Karpas-422 (cell line): ENCODE results near the gene CTNND2. TPM values are rescaled to one million over a fixed set of nuclear protein-coding genes. Genes with fewer than 3 reads are reported as not detected.

Source experiments
- DNase-seq: peaks from one replicate; pipeline ENCODE4 v3.0.0-alpha.2; 2015
- H2AFZ ChIP-seq: fragments of 200-600 bp; sonication (generic); 2 replicates; pipeline ENCODE4 v1.6.1; 2014; ENCODE audit warnings: antibody characterized with exemption, low read length, mixed read lengths
- H3K27ac ChIP-seq: fragments of 200-600 bp; sonication (generic); 2 replicates; pipeline ENCODE4 v1.5.1; 2014; ENCODE audit warnings: mild to moderate bottlenecking, low read length, moderate library complexity
- H3K27me3 ChIP-seq: fragments of 200-600 bp; sonication (generic); 2 replicates; pipeline ENCODE4 v1.6.1; 2014; ENCODE audit warnings: low read length, mixed read lengths
- H3K36me3 ChIP-seq: fragments of 200-600 bp; sonication (generic); 2 replicates; pipeline ENCODE4 v1.6.1; 2014; ENCODE audit warnings: low read length, mixed read lengths; ENCODE audit not compliant: insufficient read depth
- H3K4me1 ChIP-seq: fragments of 200-600 bp; sonication (generic); 2 replicates; pipeline ENCODE4 v1.6.1; 2014; ENCODE audit warnings: mild to moderate bottlenecking, low read length, mixed read lengths
- H3K4me2 ChIP-seq: fragments of 200-600 bp; sonication (generic); 2 replicates; pipeline ENCODE4 v1.6.1; 2014; ENCODE audit warnings: low read length, low read depth, mild to moderate bottlenecking; ENCODE audit not compliant: poor library complexity, severe bottlenecking
- H3K4me3 ChIP-seq: fragments of 200-600 bp; sonication (generic); 2 replicates; pipeline ENCODE4 v1.5.1; 2014; ENCODE audit warnings: mild to moderate bottlenecking, antibody characterized with exemption, low read length, mixed read lengths
- H3K79me2 ChIP-seq: fragments of 200-600 bp; sonication (generic); 2 replicates; pipeline ENCODE4 v1.6.1; 2014; ENCODE audit warnings: mild to moderate bottlenecking, low read length, mixed read lengths
- H3K9ac ChIP-seq: fragments of 200-600 bp; sonication (generic); 2 replicates; pipeline ENCODE4 v1.6.0; 2014; ENCODE audit warnings: low read length
- H3K9me2 ChIP-seq: fragments of 200-600 bp; sonication (generic), shearing (Covaris generic); replicated peaks from 2 replicates; pipeline ENCODE4 v1.6.0; 2014; ENCODE audit warnings: mild to moderate bottlenecking, low read length, moderate library complexity; ENCODE audit not compliant: insufficient read depth
- H3K9me3 ChIP-seq: fragments of 300-700, 200-600 bp; sonication (generic); 2 replicates; pipeline ENCODE4 v1.6.1; 2014; ENCODE audit warnings: low read length, mixed read lengths
- H4K20me1 ChIP-seq: fragments of 200-600 bp; sonication (generic); 2 replicates; pipeline ENCODE4 v1.6.1; 2014; ENCODE audit warnings: mild to moderate bottlenecking, antibody characterized with exemption, low read length, low read depth; ENCODE audit not compliant: insufficient read depth
- total RNA-seq: library from RNA; depleted of rRNA; stranded (reverse); fragments of >200 nt; shearing (Covaris generic); gene quantifications from 2 replicates; pipeline ENCODE4 v1.2.3, GENCODE V29; 2014; ENCODE audit warnings: low replicate concordance

The CTNND2 gene
- total RNA-seq, 1 experiment from 2014 or later = not detected

GRCh38 chr5:11573140-11573992 lies 330.9 kb downstream of the CTNND2 start:
- H3K4me1 ChIP-seq = no peaks in the 10 kb centered on the region
- no peaks in the 10 kb centered on the region; the same call in none of the 2 replicates for H3K9me3 ChIP-seq
- H3K27ac ChIP-seq = no peak overlapping the region
- 0 out of 2 replicates have a peak, but pooled peaks cover 3% of the 10 kb centered on the region for H3K9me2 ChIP-seq
- no peak overlapping the region for H3K9ac ChIP-seq
- H4K20me1 ChIP-seq = no peaks in the 10 kb centered on the region
- H3K79me2 ChIP-seq = no peaks in the 10 kb centered on the region
- no peak for DNase-seq
- no peak overlapping the region for H2AFZ ChIP-seq
- H3K4me3 ChIP-seq = no peak overlapping the region
- no peaks in the 10 kb centered on the region for H3K27me3 ChIP-seq
- H3K36me3 ChIP-seq = no peaks in the 10 kb centered on the region
- H3K4me2 ChIP-seq = no peak overlapping the region

GRCh38 chr5:11564706-11565105 lies 339.5 kb downstream of the CTNND2 start:
- no peak overlapping the region for H2AFZ ChIP-seq
- H3K9me3 ChIP-seq = no peaks in the 10 kb centered on the region
- no peak overlapping the region for H3K27ac ChIP-seq
- H3K79me2 ChIP-seq = no peaks in the 10 kb centered on the region
- no peak for DNase-seq
- H3K4me2 ChIP-seq = no peak overlapping the region
- H3K27me3 ChIP-seq = no peaks in the 10 kb centered on the region
- H4K20me1 ChIP-seq = no peaks in the 10 kb centered on the region
- no peak overlapping the region for H3K4me3 ChIP-seq
- H3K9ac ChIP-seq = no peak overlapping the region
- H3K9me2 ChIP-seq = no peaks in the 10 kb centered on the region
- H3K4me1 ChIP-seq = no peaks in the 10 kb centered on the region
- H3K36me3 ChIP-seq = no peaks in the 10 kb centered on the region

- no peaks in the 10 kb centered on the region for H3K27me3 ChIP-seq
- H2AFZ ChIP-seq = no peak overlapping the region
- H3K36me3 ChIP-seq = no peaks in the 10 kb centered on the region
- H3K4me1 ChIP-seq = no peaks in the 10 kb centered on the region
- H3K9ac ChIP-seq = no peak overlapping the region
- H3K4me3 ChIP-seq = no peak overlapping the region
- H3K9me3 ChIP-seq = no peaks in the 10 kb centered on the region
- H3K27ac ChIP-seq = no peak overlapping the region
- no peaks in the 10 kb centered on the region for H4K20me1 ChIP-seq
- no peaks in the 10 kb centered on the region for H3K9me2 ChIP-seq
- DNase-seq = no peak
- no peaks in the 10 kb centered on the region for H3K79me2 ChIP-seq
- no peak overlapping the region for H3K4me2 ChIP-seq
Observed at GRCh38 chr5:11563822-11564221, 340.4 kb downstream of the CTNND2 start.

GRCh38 chr5:11560915-11561697 lies 343.1 kb downstream of the CTNND2 start:
- no peaks in the 10 kb centered on the region for H3K9me2 ChIP-seq
- no peaks in the 10 kb centered on the region for H3K27me3 ChIP-seq
- H3K27ac ChIP-seq = no peak overlapping the region
- H3K79me2 ChIP-seq = no peaks in the 10 kb centered on the region
- H3K4me2 ChIP-seq = no peak overlapping the region
- no peaks in the 10 kb centered on the region for H4K20me1 ChIP-seq
- H3K4me1 ChIP-seq = no peaks in the 10 kb centered on the region
- H2AFZ ChIP-seq = no peak overlapping the region
- no peak overlapping the region for H3K9ac ChIP-seq
- no peak overlapping the region for H3K4me3 ChIP-seq
- no peak for DNase-seq
- peaks cover 3% of the 10 kb centered on the region; the same call in 1 of the 2 replicates for H3K9me3 ChIP-seq
- H3K36me3 ChIP-seq = no peaks in the 10 kb centered on the region

- Histone ChIP-seq H3K9me3 (peaks cover 3% of the 10 kb centered on the region; the same call in 1 of the 2 replicates), H2AFZ (no peak overlapping the region), H3K4me1 (no peaks in the 10 kb centered on the region), H3K36me3 (no peaks in the 10 kb centered on the region), H4K20me1 (no peaks in the 10 kb centered on the region), H3K9ac (no peak overlapping the region), H3K4me2 (no peak overlapping the region), H3K4me3 (no peak overlapping the region), H3K79me2 (no peaks in the 10 kb centered on the region), H3K27ac (no peak overlapping the region), H3K27me3 (no peaks in the 10 kb centered on the region), H3K9me2 (no peaks in the 10 kb centered on the region)
- no peak for DNase-seq
Observed at GRCh38 chr5:11557063-11557462, 347.2 kb downstream of the CTNND2 start.

- H3K4me3 ChIP-seq = no peak overlapping the region
- no peaks in the 10 kb centered on the region for H3K27me3 ChIP-seq
- no peaks in the 10 kb centered on the region for H4K20me1 ChIP-seq
- peaks cover 3% of the 10 kb centered on the region; the same call in 1 of the 2 replicates for H3K9me3 ChIP-seq
- H3K4me1 ChIP-seq = no peaks in the 10 kb centered on the region
- H3K79me2 ChIP-seq = no peaks in the 10 kb centered on the region
- no peak for DNase-seq
- no peak overlapping the region for H2AFZ ChIP-seq
- H3K9ac ChIP-seq = no peak overlapping the region
- no peak overlapping the region for H3K27ac ChIP-seq
- no peak overlapping the region for H3K4me2 ChIP-seq
- no peaks in the 10 kb centered on the region for H3K9me2 ChIP-seq
- no peaks in the 10 kb centered on the region for H3K36me3 ChIP-seq
Observed at GRCh38 chr5:11555171-11555570, 349.1 kb downstream of the CTNND2 start.

- no peaks in the 10 kb centered on the region for H3K79me2 ChIP-seq
- H3K9me3 ChIP-seq = no peaks in the 10 kb centered on the region
- H3K4me1 ChIP-seq = no peaks in the 10 kb centered on the region
- no peak overlapping the region for H2AFZ ChIP-seq
- no peak overlapping the region for H3K9ac ChIP-seq
- H3K36me3 ChIP-seq = no peaks in the 10 kb centered on the region
- H3K27me3 ChIP-seq = no peaks in the 10 kb centered on the region
- H3K4me3 ChIP-seq = no peak overlapping the region
- DNase-seq = no peak
- no peak overlapping the region for H3K27ac ChIP-seq
- H3K4me2 ChIP-seq = no peak overlapping the region
- no peaks in the 10 kb centered on the region for H4K20me1 ChIP-seq
- H3K9me2 ChIP-seq = no peaks in the 10 kb centered on the region
Observed at GRCh38 chr5:11547730-11548129, 356.5 kb downstream of the CTNND2 start.

- H3K9me3 ChIP-seq = no peaks in the 10 kb centered on the region
- H3K4me1 ChIP-seq = no peaks in the 10 kb centered on the region
- no peak overlapping the region for H3K27ac ChIP-seq
- H3K27me3 ChIP-seq = no peaks in the 10 kb centered on the region
- H3K4me2 ChIP-seq = no peak overlapping the region
- no peak for DNase-seq
- no peak overlapping the region for H2AFZ ChIP-seq
- no peaks in the 10 kb centered on the region for H3K79me2 ChIP-seq
- no peak overlapping the region for H3K9ac ChIP-seq
- no peak overlapping the region for H3K4me3 ChIP-seq
- H3K9me2 ChIP-seq = no peaks in the 10 kb centered on the region
- no peaks in the 10 kb centered on the region for H4K20me1 ChIP-seq
- H3K36me3 ChIP-seq = no peaks in the 10 kb centered on the region
Observed at GRCh38 chr5:11547140-11547539, 357.1 kb downstream of the CTNND2 start.
